CD4-positive, alpha-beta T cell treated with Interleukin-17A for 4 hours (primary cell): Measurements from ENCODE around the gene CSNK2A1.

Experiments
- DNase-seq: peaks from one replicate; pipeline ENCODE4 v3.0.0-alpha.2; 2020; ENCODE audit warnings: mixed read lengths

Gene CSNK2A1

DNA sequence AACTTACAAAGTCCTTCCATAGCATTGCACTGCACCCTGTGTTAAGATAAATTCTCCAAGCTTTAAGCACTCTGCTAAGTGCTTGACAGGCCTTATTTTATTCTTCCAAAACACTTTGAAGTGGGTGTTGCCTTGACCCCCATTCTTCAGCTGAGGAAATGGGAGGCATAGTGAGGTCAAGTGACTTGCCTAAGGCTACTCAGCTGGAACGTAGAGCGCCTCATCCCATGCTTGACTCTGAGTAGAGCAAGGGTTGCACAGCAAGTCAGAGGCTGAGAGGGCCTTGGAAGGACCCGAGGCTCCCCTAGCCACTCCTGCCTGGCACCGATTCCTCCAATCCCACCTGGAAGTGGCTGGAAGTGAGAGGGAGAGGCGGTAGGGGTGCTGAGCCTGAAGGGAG is 19.6 kb upstream of the CSNK2A1 start:
- DNase-seq = no peak

DNA sequence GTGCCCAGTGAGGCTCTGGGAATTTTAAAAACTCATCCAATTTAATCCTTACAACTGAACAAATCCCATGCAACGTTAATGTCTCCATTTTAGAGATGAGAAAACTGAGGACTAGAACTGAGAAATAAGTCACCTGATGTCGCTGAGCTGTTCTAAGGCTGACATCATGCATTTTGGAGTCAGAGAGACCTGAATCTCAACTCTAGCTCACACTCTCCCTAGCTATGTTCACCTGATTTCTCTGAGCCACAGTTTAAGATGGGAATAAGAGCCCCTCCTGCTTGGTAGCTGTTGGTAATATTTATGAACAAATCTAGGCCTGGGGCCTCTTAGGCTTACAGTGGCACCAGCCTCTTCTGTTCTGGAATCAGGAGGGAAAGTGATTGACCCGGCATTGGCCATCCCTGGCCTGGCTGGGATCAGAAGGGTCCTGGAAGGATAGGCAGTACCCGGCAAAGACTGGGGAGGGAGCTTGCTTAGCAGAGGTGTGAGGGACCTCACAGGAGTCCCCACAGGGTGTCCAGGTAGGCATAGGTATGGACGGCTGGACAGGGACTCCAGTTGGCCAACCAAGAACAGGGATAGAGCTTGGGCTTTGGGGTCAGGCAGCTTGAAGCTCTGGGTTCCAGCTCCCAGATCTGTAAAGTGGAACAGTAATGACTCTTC is 18.8 kb upstream of the CSNK2A1 start:
- no peak for DNase-seq

DNA sequence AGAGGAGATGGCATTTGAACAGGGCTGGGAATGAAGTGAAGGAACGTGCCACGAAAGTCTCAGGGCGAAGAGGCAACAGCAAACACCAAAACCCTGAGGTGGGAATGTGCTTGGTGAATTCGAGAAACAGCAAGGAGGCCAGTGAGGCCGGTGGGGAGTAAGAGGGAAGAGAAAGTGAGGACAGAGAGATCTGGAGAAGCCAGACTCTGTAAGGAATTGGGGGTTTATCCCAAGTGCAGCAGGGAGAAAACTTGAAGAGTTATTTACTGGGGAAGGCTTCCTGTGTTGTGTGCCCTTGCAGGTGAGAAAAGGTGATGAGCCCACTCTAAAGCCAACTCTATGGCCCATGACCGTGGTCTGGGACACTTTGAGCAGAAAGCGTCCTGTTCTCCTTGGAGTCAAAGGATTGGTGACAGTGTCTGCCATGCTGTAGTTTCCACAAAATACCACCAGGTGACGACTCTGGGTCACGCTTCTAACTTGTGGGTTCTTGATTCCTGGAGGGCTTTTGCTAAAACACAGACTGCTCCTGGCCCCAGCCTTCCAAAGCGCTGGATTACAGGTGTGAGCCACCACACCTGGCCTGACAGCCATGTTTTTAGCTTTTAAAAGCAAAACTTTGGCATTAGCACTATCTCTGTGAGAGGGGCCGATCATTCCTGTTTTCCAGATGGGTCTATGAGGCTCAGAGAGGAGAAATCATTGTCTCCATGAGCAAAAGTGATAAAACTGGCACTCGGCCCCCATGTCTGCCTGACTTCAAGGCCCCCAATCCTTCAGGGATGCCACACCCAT is 18.0 kb upstream of the CSNK2A1 start:
- DNase-seq = peak; percentile 23

DNA sequence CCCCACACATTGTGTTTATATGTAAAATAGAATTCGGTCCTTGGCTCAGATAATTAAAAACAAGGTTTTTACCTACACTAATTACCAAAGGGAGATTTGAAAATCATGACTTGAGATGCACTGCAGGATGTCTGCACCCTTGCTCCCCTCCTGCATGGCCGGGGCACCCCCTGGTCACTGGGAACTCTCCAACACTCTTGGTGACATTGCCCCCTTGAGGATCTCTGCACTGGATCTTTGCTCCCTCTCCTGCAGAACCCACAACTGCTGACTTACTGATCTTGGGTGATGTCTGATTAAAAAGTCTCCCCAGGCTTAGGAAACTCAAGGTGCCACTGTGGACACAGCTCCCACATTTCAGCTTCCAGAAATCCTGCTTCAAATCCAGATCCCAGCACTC is 17.1 kb upstream of the CSNK2A1 start:
- DNase-seq = no peak

DNA sequence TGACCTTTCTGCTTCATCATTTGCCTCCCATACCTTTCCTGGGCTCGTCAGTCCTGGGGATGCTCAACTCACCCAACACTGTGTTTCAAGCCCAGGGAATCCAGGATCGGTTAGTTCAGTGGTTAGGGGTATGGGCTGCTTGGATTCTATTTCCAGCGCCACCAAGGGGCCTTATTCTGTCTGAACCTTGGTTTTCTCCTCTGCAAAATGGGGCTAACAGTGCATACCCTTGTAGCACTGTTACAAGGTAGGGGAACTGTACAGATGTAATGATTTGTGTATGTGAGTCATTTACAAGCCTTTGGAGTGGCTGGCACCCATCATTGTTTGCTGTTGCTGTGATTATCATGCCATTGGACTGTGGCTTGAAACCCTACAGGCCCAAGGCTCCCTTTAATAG is 14.5 kb upstream of the CSNK2A1 start:
- no peak for DNase-seq

DNA sequence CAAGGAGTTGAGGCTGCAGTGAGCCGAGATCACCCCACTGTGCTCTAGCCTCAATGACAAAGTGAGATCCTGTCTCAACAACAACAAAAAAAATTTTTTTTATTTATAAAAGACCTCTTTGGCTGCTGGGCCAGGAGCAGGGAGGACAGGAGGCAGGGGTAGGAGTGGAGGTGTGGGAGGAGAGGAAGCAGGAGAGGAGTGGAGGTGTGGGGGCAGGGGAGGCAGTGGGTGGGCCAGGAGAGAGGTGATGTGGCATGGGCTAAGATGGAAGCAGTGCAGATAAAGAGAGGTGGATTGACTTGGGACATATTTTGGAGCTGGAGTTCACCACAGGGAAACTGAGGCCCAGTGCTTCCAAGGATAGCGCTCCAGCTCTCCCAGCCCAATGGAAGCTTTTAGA is 13.4 kb upstream of the CSNK2A1 start:
- DNase-seq = no peak

DNA sequence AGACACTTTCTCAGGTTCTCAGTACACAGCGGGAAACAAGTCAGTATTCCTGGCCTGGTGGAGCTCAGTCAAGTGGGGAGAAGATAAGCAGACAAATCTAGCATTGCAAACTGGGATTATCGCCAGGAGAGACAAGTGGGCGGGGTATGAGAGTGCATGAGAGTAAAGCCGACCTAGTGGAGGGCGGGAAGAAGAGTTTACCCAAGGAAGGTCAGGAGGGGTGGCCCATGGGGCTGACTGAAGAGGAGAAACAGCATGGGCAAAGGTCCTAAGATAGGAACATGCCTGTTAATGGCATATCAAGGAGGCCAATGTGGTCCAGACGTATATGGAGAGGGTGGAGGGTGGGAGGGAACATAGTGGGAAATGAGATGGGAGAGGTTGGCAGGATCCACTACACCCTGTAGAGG is 12.4 kb upstream of the CSNK2A1 start:
- DNase-seq = no peak

DNA sequence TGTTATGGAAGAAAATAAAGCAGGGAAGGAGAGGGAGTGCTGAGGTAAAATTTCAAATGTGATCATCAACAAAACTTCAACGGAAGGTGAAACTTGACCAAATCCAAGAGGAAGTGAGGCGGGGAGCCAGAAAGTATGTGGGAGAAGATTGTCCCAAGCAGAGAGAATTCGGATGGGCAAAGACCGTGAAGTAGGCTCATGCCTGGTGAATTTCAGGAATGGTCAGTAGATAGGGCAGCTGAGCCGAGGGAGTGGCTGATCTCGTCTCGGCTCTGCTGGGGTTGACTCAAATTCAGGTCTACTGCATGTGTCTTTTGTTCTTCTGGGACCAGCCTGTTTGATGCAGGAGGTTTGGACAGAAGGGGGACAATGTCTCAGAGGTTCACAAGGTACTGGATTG is 7.0 kb upstream of the CSNK2A1 start:
- DNase-seq = no peak

DNA sequence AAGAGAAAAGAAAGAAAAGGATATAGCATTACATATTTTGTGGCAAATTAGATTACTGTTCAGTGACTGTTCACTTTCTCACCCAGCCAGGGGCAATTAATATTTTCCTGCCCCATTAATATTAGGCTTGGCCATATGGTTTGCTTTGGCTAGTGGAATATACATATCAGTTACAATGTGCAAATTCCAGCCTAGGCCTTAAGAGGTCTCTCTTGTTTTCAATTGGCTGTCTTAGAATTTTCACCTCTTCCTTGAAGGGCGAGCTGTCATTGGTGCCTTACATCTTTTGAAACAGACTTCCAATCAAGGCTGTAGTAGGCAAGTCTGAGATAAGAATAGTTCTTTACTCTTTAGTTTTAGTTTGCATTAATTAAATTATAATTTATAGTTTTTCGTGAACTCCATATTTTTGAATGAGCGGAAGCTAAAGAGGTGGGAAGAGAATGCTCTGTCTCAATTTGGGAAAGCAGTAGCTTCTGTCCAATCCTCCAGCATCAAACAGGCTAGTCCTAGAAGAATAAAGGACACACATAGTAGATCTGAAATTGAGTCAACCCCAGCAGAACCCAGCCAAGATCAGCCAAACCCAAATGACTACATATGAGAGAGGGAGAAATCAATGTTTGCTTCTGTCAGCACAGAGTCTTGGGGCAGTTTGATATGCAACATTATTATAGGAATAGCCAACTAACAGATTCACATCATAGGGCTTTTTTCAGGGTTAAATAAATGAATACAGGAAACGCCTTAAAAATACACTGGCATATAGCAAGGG is 6.3 kb upstream of the CSNK2A1 start:
- no peak for DNase-seq

DNA sequence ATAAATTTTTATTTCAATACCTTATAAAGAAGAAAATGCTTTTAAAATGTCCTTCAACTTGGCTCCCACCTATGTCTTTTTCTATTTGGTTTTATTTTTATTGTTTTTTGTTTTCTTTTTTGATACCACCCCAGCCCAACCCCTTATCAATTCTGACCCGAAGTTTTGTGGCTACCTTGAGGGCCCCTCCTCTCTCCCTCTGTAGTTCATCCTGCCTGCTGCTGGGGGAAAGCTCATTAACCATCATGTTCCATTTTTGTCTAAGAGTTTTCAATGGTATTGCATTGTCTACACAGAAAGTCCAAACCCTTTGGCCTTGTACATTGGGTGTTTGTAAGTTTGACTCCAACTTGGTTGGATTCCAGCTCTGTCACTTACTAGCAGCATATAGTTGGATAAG is 5.3 kb upstream of the CSNK2A1 start:
- no peak for DNase-seq

DNA sequence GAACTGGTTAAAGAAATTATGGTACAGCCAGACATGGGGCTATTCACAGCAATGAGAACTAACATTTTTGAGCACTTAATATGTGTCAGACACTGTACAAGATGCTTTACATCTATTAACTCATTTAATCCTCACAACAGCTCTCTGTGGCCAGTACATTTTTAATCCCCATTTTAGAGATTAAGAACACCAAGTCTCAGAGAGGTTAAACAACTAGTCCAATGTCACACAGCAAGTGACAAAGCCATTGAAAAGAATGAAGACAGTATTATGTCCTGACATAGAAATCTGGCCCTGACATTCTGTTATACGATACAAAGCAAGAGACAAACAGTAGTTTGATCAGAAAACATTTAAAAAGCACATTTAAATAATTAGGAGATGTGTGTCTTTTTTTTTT is 3.8 kb upstream of the CSNK2A1 start:
- DNase-seq = no peak

DNA sequence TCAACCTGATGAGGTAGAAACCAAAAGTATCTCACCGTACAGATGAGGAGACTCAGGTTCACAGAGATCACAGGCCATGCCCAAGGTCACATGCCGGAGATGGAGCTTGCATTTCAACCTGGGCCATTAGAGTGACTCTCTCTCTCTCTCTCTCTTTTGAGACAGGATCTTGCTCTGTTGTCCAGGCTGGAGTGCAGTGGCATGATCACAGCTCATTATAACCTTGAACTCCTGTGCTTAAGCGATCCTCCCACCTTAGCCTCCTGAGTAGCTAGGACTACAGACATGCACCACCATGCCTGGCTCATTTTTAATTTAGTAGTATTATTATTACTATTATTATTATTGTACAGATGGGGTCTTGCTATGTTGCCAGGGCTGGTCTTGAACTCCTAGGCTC is 2.8 kb upstream of the CSNK2A1 start:
- no peak for DNase-seq

DNA sequence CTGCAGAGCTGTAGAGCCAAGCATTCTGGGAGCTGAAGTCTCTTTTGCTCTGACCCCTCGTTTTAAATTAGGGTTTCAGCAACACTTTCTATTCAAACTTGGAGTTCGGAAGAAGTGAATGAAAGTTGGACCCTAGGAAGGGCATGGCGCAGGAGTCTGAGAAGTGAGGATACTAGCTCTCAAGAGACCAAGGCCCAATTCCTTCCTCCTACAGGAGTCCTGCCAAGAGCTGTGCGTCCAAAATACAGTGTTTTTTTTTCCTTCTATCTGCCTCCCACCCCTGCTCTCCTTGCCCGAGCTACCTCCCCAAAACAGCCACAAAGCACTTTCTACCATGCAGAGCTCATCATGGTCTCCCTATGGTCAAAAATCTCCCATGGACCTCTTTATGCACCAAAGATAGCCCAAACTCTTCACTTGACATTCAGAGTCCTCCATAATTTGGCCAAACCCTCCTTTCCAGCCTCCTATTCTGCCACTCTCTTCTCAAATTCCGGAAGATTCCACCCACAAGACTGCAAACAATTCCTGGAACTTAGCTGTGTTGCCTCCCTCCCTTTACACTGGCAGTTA is 649 bp upstream of the CSNK2A1 start:
- no peak for DNase-seq

DNA sequence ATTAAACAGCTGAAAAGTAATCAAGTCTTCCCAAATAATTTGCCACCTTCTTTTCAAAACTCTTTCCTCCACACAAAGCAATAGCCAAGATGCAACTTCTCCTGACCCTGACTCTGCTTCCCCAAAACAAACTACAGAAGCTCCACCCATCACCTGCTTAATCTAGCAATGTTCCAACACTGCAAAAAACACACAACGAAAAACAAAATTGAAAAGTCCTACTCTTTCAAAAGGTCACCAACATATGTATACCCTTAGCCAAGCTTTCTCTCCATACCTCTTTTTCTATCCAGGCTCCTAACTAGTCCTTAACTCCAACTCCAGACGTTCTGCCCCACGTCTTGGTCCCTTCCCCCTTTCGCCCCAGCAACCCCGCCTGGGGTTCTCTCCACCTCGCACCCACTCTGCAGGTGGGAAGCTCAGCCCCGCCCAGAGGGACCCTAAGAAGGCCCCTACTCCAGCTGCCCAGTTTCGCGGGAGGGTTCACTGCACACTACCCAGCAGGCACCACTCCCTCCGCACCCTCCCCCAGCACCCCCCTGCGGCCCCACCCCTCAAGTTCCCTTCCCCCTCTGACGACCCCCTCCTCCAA is 717 bp downstream of the CSNK2A1 start:
- DNase-seq = peak; percentile 24

DNA sequence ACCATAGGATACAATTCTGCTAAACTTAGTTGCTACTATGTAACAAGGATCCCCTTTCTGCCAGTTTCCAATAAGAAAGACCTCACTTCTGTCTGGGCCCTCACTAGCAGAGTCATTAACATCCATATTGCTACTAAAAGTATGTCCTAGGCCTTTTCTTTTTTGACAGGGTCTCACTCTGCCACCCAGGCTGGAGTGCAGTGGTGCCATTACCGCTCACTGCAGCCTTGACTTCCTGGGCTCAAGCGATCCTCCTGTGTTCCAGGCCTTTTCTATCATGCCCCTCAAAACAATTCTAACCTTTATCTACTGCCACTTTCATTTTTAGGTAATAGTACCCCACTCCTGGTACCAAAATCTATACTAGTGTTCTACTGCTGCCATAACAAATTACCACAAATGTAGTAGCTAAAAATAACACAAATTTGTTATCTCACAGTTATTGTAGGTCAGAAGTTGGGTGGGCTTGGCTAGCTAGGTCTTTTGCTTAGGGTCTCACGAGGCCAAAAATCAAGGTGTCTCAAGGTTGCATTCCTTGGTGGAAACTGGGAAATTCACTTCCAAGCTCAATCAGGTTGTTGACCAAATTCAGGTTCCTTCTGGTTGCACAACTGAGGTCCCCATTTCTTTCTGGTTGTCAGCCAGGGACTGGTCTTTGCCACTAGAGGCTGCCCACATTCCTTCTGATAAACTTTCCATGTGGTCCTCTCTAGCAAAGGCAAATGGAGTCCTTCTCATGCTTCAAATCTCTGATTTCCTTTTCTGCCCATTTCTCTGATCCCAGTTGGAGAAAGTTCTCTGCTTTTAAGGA is 3.0 kb downstream of the CSNK2A1 start:
- DNase-seq = no peak

DNA sequence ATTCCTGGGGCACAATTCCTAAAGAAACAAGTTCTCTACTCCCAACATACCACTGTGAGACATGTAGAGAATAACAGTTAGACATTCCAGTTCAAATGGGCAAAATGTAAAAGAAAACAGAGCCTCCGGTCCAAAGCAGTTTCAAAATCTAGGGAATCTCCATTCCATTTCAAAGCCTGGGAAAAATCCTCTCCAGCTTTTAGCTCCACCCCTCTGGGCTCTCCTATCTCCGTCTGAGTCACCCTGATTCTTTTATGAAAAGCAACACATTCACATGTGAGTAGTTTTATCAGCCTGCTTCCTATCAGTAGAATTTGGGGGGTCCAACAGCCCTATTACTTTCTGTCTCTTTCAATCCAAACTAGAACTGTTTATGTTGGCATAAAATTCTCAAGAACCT is 3.7 kb downstream of the CSNK2A1 start:
- no peak for DNase-seq

DNA sequence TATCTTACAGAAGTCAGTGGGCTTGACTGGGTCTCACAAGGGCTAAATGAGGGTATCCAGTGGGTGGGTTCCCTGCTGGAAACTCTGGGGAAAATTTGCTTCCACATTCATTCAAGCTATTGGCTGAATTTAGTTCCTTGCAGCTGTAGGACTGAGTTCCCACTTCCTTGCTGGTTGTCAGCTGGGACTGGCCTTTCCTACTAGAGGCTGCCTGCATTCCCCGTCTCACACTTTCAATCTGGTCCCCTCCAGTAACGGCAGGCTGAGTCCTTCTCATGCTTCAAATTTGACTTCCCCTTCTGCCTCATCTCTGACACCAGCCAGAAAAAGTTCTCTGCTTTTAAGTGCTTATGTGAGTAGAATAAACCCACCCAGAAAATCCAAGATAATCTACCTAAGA is 4.4 kb downstream of the CSNK2A1 start:
- no peak for DNase-seq

DNA sequence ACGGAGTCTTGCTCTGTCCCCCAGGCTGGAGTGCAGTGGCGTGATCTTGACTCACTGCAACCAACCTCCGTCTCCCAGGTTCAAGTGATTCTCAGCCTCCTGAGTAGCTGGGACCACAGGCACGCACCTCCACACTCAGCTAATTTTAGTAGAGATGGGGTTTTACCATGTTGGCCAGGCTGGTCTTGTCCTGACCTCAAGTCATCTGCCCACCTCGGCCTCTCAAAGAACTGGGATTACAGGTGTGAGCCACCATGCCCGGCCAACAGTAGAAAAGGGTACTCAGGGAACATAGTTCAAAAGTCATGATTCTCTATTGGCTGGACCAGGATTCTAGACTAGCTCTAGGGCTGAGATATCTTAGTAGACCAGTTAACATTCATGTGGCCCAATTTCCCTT is 5.6 kb downstream of the CSNK2A1 start:
- no peak for DNase-seq

DNA sequence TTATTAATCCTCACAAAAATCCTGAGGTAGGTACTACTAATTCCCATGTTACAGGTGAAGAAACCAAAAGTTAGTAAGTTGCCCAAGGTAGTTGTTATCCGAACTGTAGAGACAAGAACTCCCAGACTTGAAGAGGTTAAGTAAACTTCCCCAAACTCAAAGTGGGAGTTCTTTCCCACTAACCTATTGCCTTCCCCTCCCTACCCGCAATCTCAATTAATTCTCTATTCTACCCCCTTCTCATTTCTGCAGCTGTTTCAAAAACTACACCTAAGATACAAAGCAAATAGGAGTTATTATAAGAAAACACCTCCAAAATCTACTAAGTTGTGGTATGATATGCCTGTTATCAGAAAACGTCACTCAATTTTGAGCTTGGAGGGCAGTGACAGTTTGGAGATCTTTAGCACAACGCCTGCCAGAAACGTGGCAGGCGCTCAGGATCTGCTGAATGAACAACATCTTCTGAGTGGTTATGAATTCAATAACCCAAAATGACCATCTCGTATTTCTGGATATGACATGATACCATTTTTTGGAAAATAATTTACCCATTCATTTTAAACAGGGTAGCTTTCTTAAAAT is 7.1 kb downstream of the CSNK2A1 start:
- no peak for DNase-seq

DNA sequence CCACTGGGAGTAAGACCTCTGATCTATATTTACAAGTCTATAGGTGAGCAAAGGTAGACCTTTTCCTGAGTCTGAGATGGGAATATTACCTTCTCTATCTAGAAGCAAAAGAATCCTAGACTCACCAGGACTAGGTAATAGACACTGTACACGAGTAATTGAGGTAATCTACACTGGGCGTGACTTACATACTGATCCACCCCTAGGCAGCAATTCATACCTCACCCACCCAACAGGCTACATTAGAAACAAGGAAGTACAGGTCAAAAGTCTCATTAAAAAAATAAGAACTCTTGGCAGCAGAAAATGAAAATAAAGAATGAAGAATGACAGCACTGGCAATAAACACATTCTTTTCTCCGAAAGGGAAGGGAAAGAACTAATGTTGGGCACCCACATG is 7.6 kb downstream of the CSNK2A1 start:
- DNase-seq = no peak

DNA sequence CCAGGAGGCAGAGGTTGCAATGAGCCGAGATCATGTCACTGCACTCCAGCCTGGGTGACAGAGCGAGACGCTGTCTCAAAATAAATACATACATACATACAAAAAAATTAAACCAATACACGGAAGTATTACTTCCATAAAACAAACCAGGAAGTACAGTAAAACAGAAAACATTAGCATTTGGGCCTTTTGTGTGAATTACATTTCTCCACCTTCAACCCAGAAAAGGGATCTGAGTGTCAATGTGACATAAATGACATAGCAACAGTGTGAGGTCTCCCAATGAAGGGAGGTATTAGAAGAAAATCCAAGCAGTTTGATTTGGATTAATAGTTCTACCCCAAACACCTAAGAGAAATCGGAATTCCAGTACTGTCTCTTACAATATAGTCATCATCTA is 10.1 kb downstream of the CSNK2A1 start:
- DNase-seq = no peak

DNA sequence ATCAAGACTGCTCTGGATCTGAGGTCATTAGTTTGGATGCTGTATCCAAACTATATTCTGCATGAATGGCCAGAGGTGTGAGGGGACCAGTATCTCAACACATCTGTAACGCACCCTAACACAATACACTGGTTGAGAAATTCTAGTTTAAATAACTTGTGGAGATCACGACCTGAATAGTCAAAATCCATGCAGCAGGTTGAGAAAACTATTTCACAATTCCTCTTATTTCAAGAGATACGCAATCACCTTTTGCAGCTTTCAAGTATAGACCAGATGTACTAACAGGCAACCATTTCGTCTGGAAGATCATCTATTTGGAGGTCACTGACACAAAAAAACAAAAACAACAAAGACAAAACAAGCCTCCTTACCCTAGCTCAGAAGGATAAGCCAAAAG is 11.1 kb downstream of the CSNK2A1 start:
- no peak for DNase-seq
